ENCODE results near the gene C1QTNF4.
"Not testable (repeated sequence)": the region's sequence is repeated elsewhere in the genome, so short reads cannot be mapped to it uniquely, and the experiment has no call there.

C1QTNF4 gene

GRCh38 chr11:47565340-47566148, 28.7 kb downstream of the C1QTNF4 start, which contains the start of gene PTPMT1:
PTPMT1 (plus strand) TSS chr11:47565599; CDS start chr11:47565623, 24 bp downstream.
- DNase-seq (ENCODE audit: low read depth), result peak; percentile 42

GRCh38 chr11:47564933-47565339, 29.3 kb downstream of the C1QTNF4 start:
- DNase-seq (ENCODE audit: low read depth), result no peak

GRCh38 chr11:47564366-47564765, 29.8 kb downstream of the C1QTNF4 start:
- DNase-seq (ENCODE audit: low read depth), result not testable (repeated sequence)

- DNase-seq (ENCODE audit: low read depth), result not testable (repeated sequence)
Measured at GRCh38 chr11:47562393-47562792, 31.8 kb downstream of the C1QTNF4 start.

- DNase-seq (ENCODE audit: low read depth), result no peak
Measured at GRCh38 chr11:47560426-47560825, 33.8 kb downstream of the C1QTNF4 start.

- no peak for DNase-seq (ENCODE audit: low read depth)
Measured at GRCh38 chr11:47558695-47559094, 35.5 kb downstream of the C1QTNF4 start.

GRCh38 chr11:47557004-47557403, 37.2 kb downstream of the C1QTNF4 start:
- DNase-seq (ENCODE audit: low read depth), result not testable (repeated sequence)

GRCh38 chr11:47553406-47553743, 40.8 kb downstream of the C1QTNF4 start:
- DNase-seq (ENCODE audit: low read depth), result no peak

GRCh38 chr11:47552566-47553405, 41.4 kb downstream of the C1QTNF4 start, which contains the start of gene CELF1:
CELF1 (minus strand) TSS chr11:47553132; CDS start chr11:47499523, 53,609 bp downstream.
- DNase-seq (ENCODE audit: low read depth), result peak; percentile 86

GRCh38 chr11:47552056-47552565, 42.1 kb downstream of the C1QTNF4 start:
- DNase-seq (ENCODE audit: low read depth), result no peak

GRCh38 chr11:47551086-47551485, 43.1 kb downstream of the C1QTNF4 start:
- DNase-seq (ENCODE audit: low read depth), result no peak

GRCh38 chr11:47550288-47551047, 43.7 kb downstream of the C1QTNF4 start:
- DNase-seq (ENCODE audit: low read depth), result no peak

GRCh38 chr11:47546274-47546673, 47.9 kb downstream of the C1QTNF4 start:
- not testable (repeated sequence) for DNase-seq (ENCODE audit: low read depth)

GRCh38 chr11:47545298-47545697, 48.9 kb downstream of the C1QTNF4 start:
- DNase-seq (ENCODE audit: low read depth), result no peak

- no peak for DNase-seq (ENCODE audit: low read depth)
Measured at GRCh38 chr11:47541070-47541469, 53.1 kb downstream of the C1QTNF4 start.

- DNase-seq (ENCODE audit: low read depth), result no peak
Measured at GRCh38 chr11:47539681-47540039, 54.6 kb downstream of the C1QTNF4 start.
